Liver (tissue), 3 donors: ENCODE data around the gene DHH.

ENCODE experiments used
- CTCF ChIP-seq: fragments of 150-350 bp; IDR thresholded peaks from 2 replicates; pipeline ENCODE4 v1.5.1; 2017; ENCODE audit warnings: improper control_type of control experiment, low read depth, low read length; ENCODE audit not compliant: missing input control
- EGR1 ChIP-seq, 2 donors: IDR thresholded peaks; 2 replicates each; pipeline ENCODE4 v1.6.1; 2016 to 2018; ENCODE audit warnings: antibody characterized with exemption in 2 of 2, low read depth in 2 of 2
- SP1 ChIP-seq: IDR thresholded peaks from 2 replicates; pipeline ENCODE4 v1.6.1; 2018; ENCODE audit warnings: antibody characterized with exemption, mild to moderate bottlenecking
- donor health status: healthy.
- donor health status: healthy.

- TF ChIP-seq CTCF, result no peak
- no peak for TF ChIP-seq EGR1 (IDR thresholded peaks at IDR 0.05; ENCODE audit: low read depth in 2 of 2)
- no peak for TF ChIP-seq SP1
These were observed 40.1 kb downstream of the DHH start for GRCh38 chr12:49054524-49054923.
